Activated T-cell treated with anti-CD3 and anti-CD28 coated beads, Interleukin-2, amount 50 U/mL, for 72 hours (primary cell): ENCODE data around the gene KITLG. TPM values are rescaled to one million over a fixed set of nuclear protein-coding genes. Genes with fewer than 3 reads are reported as not detected.

Experiments
- ATAC-seq, 2 donors: fragments of 150-1000 bp; cut with Tn5 transposase; replicated peaks in 1 of 2; 2 replicates each; pipeline ENCODE4 v1.10.0; 2021; ENCODE audit warnings: moderate library complexity in 2 of 2, mild to moderate bottlenecking in 1 of 2
- DNase-seq, 2 donors: peaks; one replicate each; pipeline ENCODE4 v3.0.0; 2021 to 2022; ENCODE audit warnings: mixed read lengths in 1 of 2
- H3K27ac Mint-ChIP-seq: one replicate; pipeline ENCODE4 v1.8.0; 2022; ENCODE audit warnings: mild to moderate bottlenecking, moderate library complexity, mixed read lengths
- H3K27me3 Mint-ChIP-seq: one replicate; pipeline ENCODE4 v1.8.0; 2022; ENCODE audit warnings: low read depth, mixed read lengths
- H3K36me3 Mint-ChIP-seq, 2 donors: one replicate each; pipeline ENCODE4 v1.8.0; 2022; ENCODE audit warnings: mixed read lengths in 2 of 2, mild to moderate bottlenecking in 1 of 2; ENCODE audit not compliant: insufficient read depth in 2 of 2
- H3K4me1 Mint-ChIP-seq: one replicate; pipeline ENCODE4 v1.8.0; 2022; ENCODE audit warnings: low read depth, mixed read lengths
- H3K4me3 Mint-ChIP-seq, 2 donors: one replicate each; pipeline ENCODE4 v1.8.0; 2022; ENCODE audit warnings: mild to moderate bottlenecking in 2 of 2, mixed read lengths in 2 of 2, moderate library complexity in 2 of 2
- H3K9me3 Mint-ChIP-seq, 2 donors: one replicate each; pipeline ENCODE4 v1.8.0; 2022; ENCODE audit warnings: mixed read lengths in 2 of 2
- total RNA-seq, 2 donors: library from RNA; stranded (reverse); gene quantifications; one replicate each; pipeline ENCODE4 v1.2.3, GENCODE V29; 2022

KITLG gene
- total RNA-seq, 2 donors from 2014 or later: 0.05 to 0.16 TPM

GRCh38 chr12:88546853-88547252, 33.4 kb downstream of the KITLG start:
- H3K9me3 Mint-ChIP-seq: peaks cover 2 to 3% of the 10 kb centered on the region in 2 donors
- no peak overlapping the region for H3K4me3 Mint-ChIP-seq
- no peaks in the 10 kb centered on the region for H3K4me1 Mint-ChIP-seq
- no peak for DNase-seq
- ATAC-seq: no peak
- no peak overlapping the region for H3K27ac Mint-ChIP-seq
- no peaks in the 10 kb centered on the region for H3K36me3 Mint-ChIP-seq
- no peaks in the 10 kb centered on the region for H3K27me3 Mint-ChIP-seq

GRCh38 chr12:88546226-88546625, 34.0 kb downstream of the KITLG start:
- Mint-ChIP-seq H3K4me1 (no peaks in the 10 kb centered on the region), H3K27ac (no peak overlapping the region), H3K4me3 (no peak overlapping the region)

GRCh38 chr12:88544991-88545980, 35.0 kb downstream of the KITLG start:
- no peak for DNase-seq
- no peaks in the 10 kb centered on the region for H3K4me1 Mint-ChIP-seq
- H3K9me3 Mint-ChIP-seq: peaks cover 2 to 3% of the 10 kb centered on the region in 2 donors
- no peak overlapping the region for H3K4me3 Mint-ChIP-seq
- H3K27ac Mint-ChIP-seq: no peak overlapping the region
- ATAC-seq: no peak
- no peaks in the 10 kb centered on the region for H3K36me3 Mint-ChIP-seq
- no peaks in the 10 kb centered on the region for H3K27me3 Mint-ChIP-seq

More at GRCh38 chr12:88546226-88546625, 34.0 kb downstream of the KITLG start:
- Mint-ChIP-seq H3K9me3 (peaks cover 2 to 3% of the 10 kb centered on the region in 2 donors), H3K27me3 (no peaks in the 10 kb centered on the region), H3K36me3 (no peaks in the 10 kb centered on the region)
- DNase-seq (no peak), ATAC-seq (no peak)

- no peak for ATAC-seq
- DNase-seq: no peak
- H3K27ac Mint-ChIP-seq: no peak overlapping the region
- no peaks in the 10 kb centered on the region for H3K27me3 Mint-ChIP-seq
- no peaks in the 10 kb centered on the region for H3K4me1 Mint-ChIP-seq
- no peak overlapping the region for H3K4me3 Mint-ChIP-seq
- no peaks in the 10 kb centered on the region for H3K36me3 Mint-ChIP-seq
- peaks cover 0 to 5% of the 10 kb centered on the region in 2 donors for H3K9me3 Mint-ChIP-seq
These were observed 40.4 kb downstream of the KITLG start for GRCh38 chr12:88539893-88540292.

- Mint-ChIP-seq H3K36me3 (no peaks in the 10 kb centered on the region), H3K4me3 (no peak overlapping the region), H3K9me3 (peaks cover 0 to 5% of the 10 kb centered on the region in 2 donors), H3K27ac (no peak overlapping the region), H3K4me1 (no peaks in the 10 kb centered on the region), H3K27me3 (no peaks in the 10 kb centered on the region)
- ATAC-seq (no peak), DNase-seq (no peak)
These were observed 41.6 kb downstream of the KITLG start for GRCh38 chr12:88538697-88539096.

- no peaks in the 10 kb centered on the region for H3K36me3 Mint-ChIP-seq
- DNase-seq (no peak), ATAC-seq (no peak)
- no peaks in the 10 kb centered on the region for H3K4me1 Mint-ChIP-seq
- H3K27me3 Mint-ChIP-seq: no peaks in the 10 kb centered on the region
- no peak overlapping the region for H3K27ac Mint-ChIP-seq
- no peak overlapping the region for H3K4me3 Mint-ChIP-seq
- H3K9me3 Mint-ChIP-seq: peaks cover 0 to 3% of the 10 kb centered on the region in 2 donors
These were observed 42.0 kb downstream of the KITLG start for GRCh38 chr12:88538250-88538649.

GRCh38 chr12:88530868-88531267, 49.4 kb downstream of the KITLG start:
- H3K36me3 Mint-ChIP-seq: no peaks in the 10 kb centered on the region
- H3K4me3 Mint-ChIP-seq: no peak overlapping the region
- DNase-seq (no peak), ATAC-seq (no peak)
- H3K9me3 Mint-ChIP-seq: peaks cover 0 to under 1% of the 10 kb centered on the region in 2 donors
- no peak overlapping the region for H3K27ac Mint-ChIP-seq
- H3K4me1 Mint-ChIP-seq: no peaks in the 10 kb centered on the region
- H3K27me3 Mint-ChIP-seq: no peaks in the 10 kb centered on the region

GRCh38 chr12:88529531-88530488, 50.5 kb downstream of the KITLG start:
- no peaks in the 10 kb centered on the region for H3K27me3 Mint-ChIP-seq
- no peaks in the 10 kb centered on the region for H3K9me3 Mint-ChIP-seq
- DNase-seq (no peak), ATAC-seq (no peak)
- H3K27ac Mint-ChIP-seq: no peak overlapping the region
- H3K36me3 Mint-ChIP-seq: no peaks in the 10 kb centered on the region
- no peaks in the 10 kb centered on the region for H3K4me1 Mint-ChIP-seq
- H3K4me3 Mint-ChIP-seq: no peak overlapping the region

GRCh38 chr12:88522961-88523360, 57.3 kb downstream of the KITLG start:
- Mint-ChIP-seq H3K36me3 (no peaks in the 10 kb centered on the region), H3K9me3 (no peaks in the 10 kb centered on the region), H3K27ac (no peak overlapping the region), H3K4me3 (no peak overlapping the region), H3K27me3 (no peaks in the 10 kb centered on the region), H3K4me1 (no peaks in the 10 kb centered on the region)
- ATAC-seq: no peak
- DNase-seq: no peak

- no peaks in the 10 kb centered on the region for H3K36me3 Mint-ChIP-seq
- H3K27me3 Mint-ChIP-seq: no peaks in the 10 kb centered on the region
- no peak overlapping the region for H3K4me3 Mint-ChIP-seq
- H3K4me1 Mint-ChIP-seq: no peaks in the 10 kb centered on the region
- no peaks in the 10 kb centered on the region for H3K9me3 Mint-ChIP-seq
- no peak overlapping the region for H3K27ac Mint-ChIP-seq
- DNase-seq: no peak
- ATAC-seq: no peak
These were observed 59.8 kb downstream of the KITLG start for GRCh38 chr12:88520436-88520820.

GRCh38 chr12:88519802-88520435, 60.4 kb downstream of the KITLG start:
- Mint-ChIP-seq H3K4me1 (no peaks in the 10 kb centered on the region), H3K4me3 (no peak overlapping the region), H3K27ac (no peak overlapping the region), H3K9me3 (no peaks in the 10 kb centered on the region), H3K27me3 (no peaks in the 10 kb centered on the region), H3K36me3 (no peaks in the 10 kb centered on the region)
- ATAC-seq (no peak), DNase-seq (no peak)

GRCh38 chr12:88518863-88519403, 61.3 kb downstream of the KITLG start:
- Mint-ChIP-seq H3K27me3 (no peaks in the 10 kb centered on the region), H3K36me3 (no peaks in the 10 kb centered on the region), H3K4me1 (no peaks in the 10 kb centered on the region), H3K4me3 (no peak overlapping the region), H3K27ac (no peak overlapping the region), H3K9me3 (no peaks in the 10 kb centered on the region)
- no peak for ATAC-seq
- DNase-seq: no peak
